ENCODE data around the gene SIL1. TPM values are rescaled to one million over a fixed set of nuclear protein-coding genes. Genes with fewer than 3 reads are reported as not detected.

Gene SIL1
- total and polyA plus RNA-seq, 2 of the 4 experiments (the other 2 are of a cell fraction) = 56.1 to 66.0 TPM

DNA sequence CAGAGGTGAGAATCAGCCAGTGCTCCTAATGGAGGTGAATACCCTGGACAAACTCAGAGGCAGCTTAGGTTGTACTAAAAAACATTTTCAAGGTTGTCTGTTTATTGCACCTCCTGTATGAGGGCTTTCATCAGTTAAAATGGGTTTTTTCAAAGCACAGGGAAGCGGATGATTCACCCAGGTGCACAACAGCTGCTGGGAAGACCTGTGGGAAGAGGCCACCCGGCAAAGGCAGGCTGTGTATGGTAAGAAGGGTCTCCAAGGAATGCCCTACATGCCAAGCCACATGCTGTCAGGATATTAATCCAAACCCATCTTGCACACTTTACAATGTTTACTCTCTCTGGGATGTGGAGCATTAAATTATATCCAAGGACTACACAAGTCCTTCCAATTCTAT, 14.7 kb downstream of the SIL1 start:
- no peak overlapping the region for H3K56ac ChIP-seq (ENCODE audit: extremely low read depth, insufficient read depth, low read length)
- peaks cover 15% of the 10 kb centered on the region for H3K9me1 ChIP-seq (ENCODE audit: insufficient read depth, low read length)
- ChIA-PET CTCF (no interaction called here), POLR2A (ENCODE audit: unreplicated experiment) (no interaction called here)
- H3K4me1 ChIP-seq (ENCODE audit: control insufficient read depth, insufficient read depth, low read length) = peaks cover 26% of the 10 kb centered on the region
- no peak overlapping the region for H2BK5ac ChIP-seq (ENCODE audit: low read depth, low read length, poor library complexity, severe bottlenecking)
- no peak overlapping the region for H3K18ac ChIP-seq (ENCODE audit: low read depth, low read length)
- ATAC-seq (ENCODE audit: low read depth) (no peak), DNase-seq (no peak)
- no peak overlapping the region for H4K5ac ChIP-seq (ENCODE audit: low read depth, low read length)
- no peak overlapping the region for H3K4me2 ChIP-seq (ENCODE audit: low read depth, low read length)
- no peak overlapping the region for H3K27ac ChIP-seq (ENCODE audit: insufficient read depth, low read length)
- H3K79me1 ChIP-seq (ENCODE audit: low read depth in 1 of 2, low read length in 2 of 2) = peaks cover 28 to 67% of the 10 kb centered on the region in 2 experiments
- WGBS, 2 experiments (ENCODE audit: extremely low coverage in 2 of 2, insufficient read length in 1 of 2) = no CpG with 5 or more reads among the region's 2 CpGs
- H4K8ac ChIP-seq (ENCODE audit: low read depth in 2 of 2, low read length in 2 of 2) = no peak overlapping the region
- H3K9me3 ChIP-seq (ENCODE audit: control insufficient read depth, insufficient read depth, low read length) = no peaks in the 10 kb centered on the region
- H3K36me3 ChIP-seq (ENCODE audit: control insufficient read depth, insufficient read depth, low read length) = no peaks in the 10 kb centered on the region
- no peak overlapping the region for H2AFZ ChIP-seq (replicated peaks; ENCODE audit: low read length, poor library complexity)
- dilution Hi-C loops (cut with HindIII; ENCODE audit: low sequenced_read_pairs, unreplicated experiment) = no loop called here
- H3K27me3 ChIP-seq (ENCODE audit: control insufficient read depth, insufficient read depth, low read length) = no peaks in the 10 kb centered on the region
- peaks cover 9% of the 10 kb centered on the region; the same call in 1 of the 2 replicates for H4K20me1 ChIP-seq (ENCODE audit: insufficient read depth, low read length)
- H3K4ac ChIP-seq (ENCODE audit: low read depth, low read length) = no peak overlapping the region
- in situ Hi-C loops (cut with MboI; ENCODE audit: low sequenced_read_pairs) = no loop called here
- no peak overlapping the region for H3K14ac ChIP-seq (replicated peaks; ENCODE audit: low read depth, low read length)
- no peak overlapping the region for H2BK15ac ChIP-seq (ENCODE audit: low read depth, low read length)
- H3K23ac ChIP-seq (ENCODE audit: low read depth, low read length) = no peak overlapping the region
- H3K4me3 ChIP-seq (ENCODE audit: insufficient read depth, low read depth, low read length) = no peak overlapping the region
- no peak overlapping the region for H2BK20ac ChIP-seq (ENCODE audit: low read depth, low read length)
- no peak overlapping the region for H2BK120ac ChIP-seq (ENCODE audit: low read depth, low read length)
- no peak overlapping the region for H3K9ac ChIP-seq (ENCODE audit: low read depth, low read length)
- H2AK9ac ChIP-seq (replicated peaks; ENCODE audit: low read depth, low read length, poor library complexity) = no peak overlapping the region
- TF ChIP-seq USF2 (IDR thresholded peaks at IDR 0.05; ENCODE audit: low read depth, low read length) (no peak), POLR2A (IDR thresholded peaks at IDR 0.05; ENCODE audit: low read depth, low read length) (no peak), NFE2L2 (IDR thresholded peaks at IDR 0.05; ENCODE audit: low read depth, low read length) (no peak)
- TF ChIP-seq, protein P1, sequence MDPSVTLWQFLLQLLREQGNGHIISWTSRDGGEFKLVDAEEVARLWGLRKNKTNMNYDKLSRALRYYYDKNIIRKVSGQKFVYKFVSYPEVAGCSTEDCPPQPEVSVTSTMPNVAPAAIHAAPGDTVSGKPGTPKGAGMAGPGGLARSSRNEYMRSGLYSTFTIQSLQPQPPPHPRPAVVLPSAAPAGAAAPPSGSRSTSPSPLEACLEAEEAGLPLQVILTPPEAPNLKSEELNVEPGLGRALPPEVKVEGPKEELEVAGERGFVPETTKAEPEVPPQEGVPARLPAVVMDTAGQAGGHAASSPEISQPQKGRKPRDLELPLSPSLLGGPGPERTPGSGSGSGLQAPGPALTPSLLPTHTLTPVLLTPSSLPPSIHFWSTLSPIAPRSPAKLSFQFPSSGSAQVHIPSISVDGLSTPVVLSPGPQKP (IDR thresholded peaks at IDR 0.05; ENCODE audit: borderline replicate concordance, low read depth, low read length) = no peak
- H4K91ac ChIP-seq (ENCODE audit: insufficient read depth, low read depth, low read length) = no peak overlapping the region
- no peak overlapping the region for H2AK5ac ChIP-seq (ENCODE audit: low read depth, low read length)
- BruUV-seq (replicated peaks) = no TSS peak
- intact Hi-C loops (cut with micrococcal nuclease) = no loop called here
